H1 (cell line): ENCODE data around the gene ROBO2.

Source experiments
- ATF2 ChIP-seq: IDR thresholded peaks from 2 replicates; pipeline ENCODE4 v1.6.1; 2012; ENCODE audit warnings: low read length, inconsistent platforms
- CTBP2 ChIP-seq: IDR thresholded peaks from 2 replicates; pipeline ENCODE4 v1.7.0; 2011; ENCODE audit warnings: borderline replicate concordance, mild to moderate bottlenecking, moderate library complexity, mixed read lengths, low read length; ENCODE audit not compliant: insufficient read depth, insufficient read length
- CTCF ChIP-seq, 3 experiments: IDR thresholded peaks; 1 replicate in 2 of 3; 2 replicates in 1 of 3; pipeline versions ENCODE4 v1.5.1 to v1.6.1; 2011; ENCODE audit warnings: low read length in 3 of 3, mild to moderate bottlenecking in 3 of 3, inconsistent platforms in 2 of 3, low read depth in 1 of 3, moderate library complexity in 1 of 3; ENCODE audit not compliant: insufficient read depth in 1 of 3; ENCODE audit errors: control extremely low read depth in 1 of 3
- EP300 ChIP-seq, 2 experiments: IDR thresholded peaks; 1 replicate in 1 of 2; 2 replicates in 1 of 2; pipeline ENCODE4 v1.6.1; 2011 to 2012; ENCODE audit warnings: low read depth in 2 of 2, low read length in 2 of 2, mild to moderate bottlenecking in 2 of 2, borderline replicate concordance in 1 of 2, inconsistent platforms in 1 of 2, moderate library complexity in 1 of 2
- EZH2 ChIP-seq: fragments of 200-600 bp; sonication (generic); IDR thresholded peaks from 2 replicates; pipeline ENCODE4 v1.7.1; 2012; ENCODE audit warnings: low read depth, mild to moderate bottlenecking, moderate library complexity, low read length, inconsistent platforms; ENCODE audit not compliant: severe bottlenecking
- HDAC6 ChIP-seq: IDR thresholded peaks from one replicate; pipeline ENCODE4 v1.7.1; 2012; ENCODE audit warnings: low read depth, mild to moderate bottlenecking, inconsistent platforms, low read length, moderate library complexity
- NANOG ChIP-seq: IDR thresholded peaks from 2 replicates; pipeline ENCODE4 v1.6.1; 2011; ENCODE audit warnings: low read length, low read depth, mild to moderate bottlenecking, inconsistent platforms; ENCODE audit not compliant: insufficient read depth, poor library complexity, severe bottlenecking
- POLR2AphosphoS5 ChIP-seq: IDR thresholded peaks from 2 replicates; pipeline ENCODE4 v1.6.1; 2011; ENCODE audit warnings: low read depth, low read length
- RNF2 ChIP-seq: fragments of 200-900, 300-1000 bp; sonication (generic); IDR thresholded peaks from 2 replicates; pipeline ENCODE4 v1.7.1; 2016; ENCODE audit warnings: borderline replicate concordance, low read depth, mild to moderate bottlenecking, antibody characterized with exemption, low read length; ENCODE audit not compliant: poor library complexity, severe bottlenecking; ENCODE audit errors: missing control alignments
- TF ChIP-seq, protein P1 (sequence below): IDR thresholded peaks from 2 replicates; pipeline ENCODE4 v1.6.1; 2011; ENCODE audit warnings: low read depth, mild to moderate bottlenecking, low read length; ENCODE audit not compliant: insufficient read depth

DNA sequence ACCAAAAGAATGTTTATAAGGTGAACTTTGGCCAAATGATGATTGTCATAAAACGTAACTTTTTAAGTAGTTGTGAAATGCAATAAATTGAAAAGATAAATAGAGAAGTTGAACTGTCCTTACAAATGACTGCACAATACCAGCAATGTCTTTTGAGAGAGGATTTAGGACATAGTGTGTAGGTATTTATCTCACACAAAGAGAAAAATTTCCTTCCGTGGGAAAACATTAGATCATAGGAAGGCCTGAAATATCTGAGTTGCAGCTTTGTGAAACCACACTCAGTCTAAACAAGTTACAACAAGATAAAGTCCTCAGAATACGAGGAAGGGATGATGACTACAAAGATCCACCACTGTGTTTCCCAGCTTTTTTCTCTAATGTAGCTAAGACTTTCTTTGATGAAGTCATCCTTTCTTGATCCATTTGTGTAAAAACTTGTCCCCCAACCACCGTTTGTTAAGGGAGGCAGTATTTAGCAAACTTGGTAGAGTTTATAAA is 16.0 kb downstream of the ROBO2 start:
- no peak for TF ChIP-seq NANOG
- no peak for TF ChIP-seq CTCF (IDR thresholded peaks at IDR 0.05; ENCODE audit: control extremely low read depth in 1 of 3, insufficient read depth in 1 of 3, low read depth in 1 of 3, low read length in 3 of 3)
- no peak for TF ChIP-seq RNF2
- TF ChIP-seq ATF2 = no peak
- no peak for TF ChIP-seq POLR2AphosphoS5
- no peak for TF ChIP-seq CTBP2
- no peak for TF ChIP-seq EZH2
- TF ChIP-seq, protein P1, sequence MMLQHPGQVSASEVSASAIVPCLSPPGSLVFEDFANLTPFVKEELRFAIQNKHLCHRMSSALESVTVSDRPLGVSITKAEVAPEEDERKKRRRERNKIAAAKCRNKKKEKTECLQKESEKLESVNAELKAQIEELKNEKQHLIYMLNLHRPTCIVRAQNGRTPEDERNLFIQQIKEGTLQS = no peak
- no peak for TF ChIP-seq EP300 (IDR thresholded peaks at IDR 0.05; ENCODE audit: borderline replicate concordance in 1 of 2, low read depth in 2 of 2, low read length in 2 of 2)
- no peak for TF ChIP-seq HDAC6
